H1 (cell line): ENCODE results near the gene ZNF577. TPM values are rescaled to one million over a fixed set of nuclear protein-coding genes. Genes with fewer than 3 reads are reported as not detected.

ENCODE experiments used
- FOSL1 ChIP-seq: IDR thresholded peaks from 2 replicates; pipeline ENCODE4 v1.6.1; 2011; ENCODE audit warnings: mild to moderate bottlenecking, low read depth, low read length, moderate library complexity; ENCODE audit not compliant: insufficient read depth
- JUN ChIP-seq: IDR thresholded peaks from 2 replicates; pipeline ENCODE4 v1.6.1; 2011; ENCODE audit warnings: low read depth, mild to moderate bottlenecking, improper control_type of control experiment, low read length
- RAD21 ChIP-seq, 2 experiments: IDR thresholded peaks in 1 of 2; conservative IDR thresholded peaks in 1 of 2; 2 replicates each; pipeline ENCODE4 v1.6.1; 2011; ENCODE audit warnings: low read depth in 2 of 2, low read length in 2 of 2, improper control_type of control experiment in 1 of 2, inconsistent platforms in 1 of 2, mild to moderate bottlenecking in 1 of 2, moderate library complexity in 1 of 2
- polyA plus RNA-seq, 7 experiments: library from polyadenylated mRNA; depleted of rRNA in 3 of 7; stranded (reverse) in 5 of 7; unstranded in 2 of 7; fragments of >200 nt in 5 of 7; fragments of 200-250 nt in 2 of 7; gene quantifications; 1 replicate in 5 of 7; 2 replicates in 1 of 7; 4 replicates in 1 of 7; pipeline versions ENCODE4 v1.2.1 to v1.2.3, GENCODE V29; 2011 to 2013; ENCODE audit warnings: missing spikeins in 2 of 7, mixed read lengths in 2 of 7
- total RNA-seq: library from RNA; stranded (reverse); fragmentation: NEBNext Ultra II Directional; extraction: Animal tissue kit (Norgen Biotek cat#: 25700); gene quantifications from 2 replicates; pipeline ENCODE4 v1.2.1, GENCODE V29; 2021
- TF ChIP-seq, protein P1 (sequence below): IDR thresholded peaks from 2 replicates; pipeline ENCODE4 v1.6.1; 2011; ENCODE audit warnings: low read length, improper control_type of control experiment
- TF ChIP-seq, protein P2 (sequence below): fragments of 300-600 bp; sonication (generic); IDR thresholded peaks from 2 replicates; pipeline ENCODE4 v1.7.1; 2012; ENCODE audit warnings: low read length, moderate library complexity, mild to moderate bottlenecking, inconsistent platforms; ENCODE audit not compliant: insufficient replicate concordance

Gene ZNF577
- total and polyA plus RNA-seq, 2 of the 8 experiments (the other 6 are each of a cell fraction or from before 2014, with no cell fraction given), result 13.8 to 14.9 TPM

DNA sequence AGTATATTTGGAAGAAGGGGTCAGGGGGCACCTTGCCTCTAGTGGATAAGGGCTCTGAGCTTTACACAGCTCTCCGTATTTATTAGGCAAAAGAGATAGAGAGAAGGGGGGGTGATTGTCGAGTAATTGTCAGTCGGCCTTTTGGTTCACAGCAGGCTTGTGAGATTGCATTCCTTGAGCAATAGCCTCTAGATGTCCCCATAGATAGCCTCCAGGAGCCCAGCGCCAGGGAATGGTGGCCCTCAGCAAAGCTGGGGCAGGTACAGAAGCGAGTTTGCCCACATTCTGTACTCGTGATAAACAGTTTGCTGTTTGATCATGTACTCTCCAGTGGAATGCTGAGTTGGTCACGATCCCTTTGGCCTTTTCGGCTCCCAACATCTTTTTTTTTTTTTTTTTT, 44.2 kb upstream of the ZNF577 start (continued):
- TF ChIP-seq, protein P1, sequence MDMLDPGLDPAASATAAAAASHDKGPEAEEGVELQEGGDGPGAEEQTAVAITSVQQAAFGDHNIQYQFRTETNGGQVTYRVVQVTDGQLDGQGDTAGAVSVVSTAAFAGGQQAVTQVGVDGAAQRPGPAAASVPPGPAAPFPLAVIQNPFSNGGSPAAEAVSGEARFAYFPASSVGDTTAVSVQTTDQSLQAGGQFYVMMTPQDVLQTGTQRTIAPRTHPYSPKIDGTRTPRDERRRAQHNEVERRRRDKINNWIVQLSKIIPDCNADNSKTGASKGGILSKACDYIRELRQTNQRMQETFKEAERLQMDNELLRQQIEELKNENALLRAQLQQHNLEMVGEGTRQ, result no peak
- TF ChIP-seq, protein P2, sequence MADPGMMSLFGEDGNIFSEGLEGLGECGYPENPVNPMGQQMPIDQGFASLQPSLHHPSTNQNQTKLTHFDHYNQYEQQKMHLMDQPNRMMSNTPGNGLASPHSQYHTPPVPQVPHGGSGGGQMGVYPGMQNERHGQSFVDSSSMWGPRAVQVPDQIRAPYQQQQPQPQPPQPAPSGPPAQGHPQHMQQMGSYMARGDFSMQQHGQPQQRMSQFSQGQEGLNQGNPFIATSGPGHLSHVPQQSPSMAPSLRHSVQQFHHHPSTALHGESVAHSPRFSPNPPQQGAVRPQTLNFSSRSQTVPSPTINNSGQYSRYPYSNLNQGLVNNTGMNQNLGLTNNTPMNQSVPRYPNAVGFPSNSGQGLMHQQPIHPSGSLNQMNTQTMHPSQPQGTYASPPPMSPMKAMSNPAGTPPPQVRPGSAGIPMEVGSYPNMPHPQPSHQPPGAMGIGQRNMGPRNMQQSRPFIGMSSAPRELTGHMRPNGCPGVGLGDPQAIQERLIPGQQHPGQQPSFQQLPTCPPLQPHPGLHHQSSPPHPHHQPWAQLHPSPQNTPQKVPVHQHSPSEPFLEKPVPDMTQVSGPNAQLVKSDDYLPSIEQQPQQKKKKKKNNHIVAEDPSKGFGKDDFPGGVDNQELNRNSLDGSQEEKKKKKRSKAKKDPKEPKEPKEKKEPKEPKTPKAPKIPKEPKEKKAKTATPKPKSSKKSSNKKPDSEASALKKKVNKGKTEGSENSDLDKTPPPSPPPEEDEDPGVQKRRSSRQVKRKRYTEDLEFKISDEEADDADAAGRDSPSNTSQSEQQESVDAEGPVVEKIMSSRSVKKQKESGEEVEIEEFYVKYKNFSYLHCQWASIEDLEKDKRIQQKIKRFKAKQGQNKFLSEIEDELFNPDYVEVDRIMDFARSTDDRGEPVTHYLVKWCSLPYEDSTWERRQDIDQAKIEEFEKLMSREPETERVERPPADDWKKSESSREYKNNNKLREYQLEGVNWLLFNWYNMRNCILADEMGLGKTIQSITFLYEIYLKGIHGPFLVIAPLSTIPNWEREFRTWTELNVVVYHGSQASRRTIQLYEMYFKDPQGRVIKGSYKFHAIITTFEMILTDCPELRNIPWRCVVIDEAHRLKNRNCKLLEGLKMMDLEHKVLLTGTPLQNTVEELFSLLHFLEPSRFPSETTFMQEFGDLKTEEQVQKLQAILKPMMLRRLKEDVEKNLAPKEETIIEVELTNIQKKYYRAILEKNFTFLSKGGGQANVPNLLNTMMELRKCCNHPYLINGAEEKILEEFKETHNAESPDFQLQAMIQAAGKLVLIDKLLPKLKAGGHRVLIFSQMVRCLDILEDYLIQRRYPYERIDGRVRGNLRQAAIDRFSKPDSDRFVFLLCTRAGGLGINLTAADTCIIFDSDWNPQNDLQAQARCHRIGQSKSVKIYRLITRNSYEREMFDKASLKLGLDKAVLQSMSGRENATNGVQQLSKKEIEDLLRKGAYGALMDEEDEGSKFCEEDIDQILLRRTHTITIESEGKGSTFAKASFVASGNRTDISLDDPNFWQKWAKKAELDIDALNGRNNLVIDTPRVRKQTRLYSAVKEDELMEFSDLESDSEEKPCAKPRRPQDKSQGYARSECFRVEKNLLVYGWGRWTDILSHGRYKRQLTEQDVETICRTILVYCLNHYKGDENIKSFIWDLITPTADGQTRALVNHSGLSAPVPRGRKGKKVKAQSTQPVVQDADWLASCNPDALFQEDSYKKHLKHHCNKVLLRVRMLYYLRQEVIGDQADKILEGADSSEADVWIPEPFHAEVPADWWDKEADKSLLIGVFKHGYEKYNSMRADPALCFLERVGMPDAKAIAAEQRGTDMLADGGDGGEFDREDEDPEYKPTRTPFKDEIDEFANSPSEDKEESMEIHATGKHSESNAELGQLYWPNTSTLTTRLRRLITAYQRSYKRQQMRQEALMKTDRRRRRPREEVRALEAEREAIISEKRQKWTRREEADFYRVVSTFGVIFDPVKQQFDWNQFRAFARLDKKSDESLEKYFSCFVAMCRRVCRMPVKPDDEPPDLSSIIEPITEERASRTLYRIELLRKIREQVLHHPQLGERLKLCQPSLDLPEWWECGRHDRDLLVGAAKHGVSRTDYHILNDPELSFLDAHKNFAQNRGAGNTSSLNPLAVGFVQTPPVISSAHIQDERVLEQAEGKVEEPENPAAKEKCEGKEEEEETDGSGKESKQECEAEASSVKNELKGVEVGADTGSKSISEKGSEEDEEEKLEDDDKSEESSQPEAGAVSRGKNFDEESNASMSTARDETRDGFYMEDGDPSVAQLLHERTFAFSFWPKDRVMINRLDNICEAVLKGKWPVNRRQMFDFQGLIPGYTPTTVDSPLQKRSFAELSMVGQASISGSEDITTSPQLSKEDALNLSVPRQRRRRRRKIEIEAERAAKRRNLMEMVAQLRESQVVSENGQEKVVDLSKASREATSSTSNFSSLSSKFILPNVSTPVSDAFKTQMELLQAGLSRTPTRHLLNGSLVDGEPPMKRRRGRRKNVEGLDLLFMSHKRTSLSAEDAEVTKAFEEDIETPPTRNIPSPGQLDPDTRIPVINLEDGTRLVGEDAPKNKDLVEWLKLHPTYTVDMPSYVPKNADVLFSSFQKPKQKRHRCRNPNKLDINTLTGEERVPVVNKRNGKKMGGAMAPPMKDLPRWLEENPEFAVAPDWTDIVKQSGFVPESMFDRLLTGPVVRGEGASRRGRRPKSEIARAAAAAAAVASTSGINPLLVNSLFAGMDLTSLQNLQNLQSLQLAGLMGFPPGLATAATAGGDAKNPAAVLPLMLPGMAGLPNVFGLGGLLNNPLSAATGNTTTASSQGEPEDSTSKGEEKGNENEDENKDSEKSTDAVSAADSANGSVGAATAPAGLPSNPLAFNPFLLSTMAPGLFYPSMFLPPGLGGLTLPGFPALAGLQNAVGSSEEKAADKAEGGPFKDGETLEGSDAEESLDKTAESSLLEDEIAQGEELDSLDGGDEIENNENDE, result no peak
- TF ChIP-seq JUN, result no peak
- no peak for TF ChIP-seq FOSL1
- TF ChIP-seq RAD21 (IDR thresholded peaks at IDR 0.05 in 1 of 2, conservative IDR thresholded peaks at IDR 0.05 in 1 of 2; ENCODE audit: low read depth in 2 of 2, low read length in 2 of 2), result no peak; a peak in 1 of 4 replicates
